OCI-LY3 (cell line): ENCODE data around the gene NOD2.

Experiments
- H2AFZ ChIP-seq: fragments of 200-600, 300-600 bp; shearing (Covaris generic); 2 replicates; pipeline ENCODE4 v1.6.0; 2014; ENCODE audit warnings: antibody characterized with exemption, low read depth, low read length
- H3K27ac ChIP-seq: fragments of 200-600, 300-600 bp; sonication (generic); 2 replicates; pipeline ENCODE4 v1.5.1; 2014; ENCODE audit warnings: mild to moderate bottlenecking, low read length, moderate library complexity, mixed read lengths
- H3K27me3 ChIP-seq: fragments of 200-600, 300-600 bp; sonication (generic); 2 replicates; pipeline ENCODE4 v1.6.1; 2014; ENCODE audit warnings: low read depth, low read length, mixed read lengths
- H3K36me3 ChIP-seq: fragments of 200-600, 300-600 bp; sonication (generic); replicated peaks from 2 replicates; pipeline ENCODE3; 2014; ENCODE audit warnings: low read depth, low read length, mixed read lengths
- H3K4me1 ChIP-seq: fragments of 300-600, 200-600 bp; sonication (generic); 2 replicates; pipeline ENCODE4 v1.6.1; 2014; ENCODE audit warnings: low read length, mixed read lengths
- H3K4me2 ChIP-seq: fragments of 200-600, 300-600 bp; sonication (generic); 2 replicates; pipeline ENCODE4 v1.6.1; 2014; ENCODE audit warnings: low read length, mixed read lengths
- H3K4me3 ChIP-seq: fragments of 300-600, 200-600 bp; sonication (generic); 2 replicates; pipeline ENCODE4 v1.5.1; 2014; ENCODE audit warnings: antibody characterized with exemption, mild to moderate bottlenecking, low read length, moderate library complexity
- H3K79me2 ChIP-seq: fragments of 300-600, 200-600 bp; shearing (Covaris generic); 2 replicates; pipeline ENCODE4 v1.6.1; 2014; ENCODE audit warnings: mild to moderate bottlenecking, low read length, mixed read lengths
- H3K9ac ChIP-seq: fragments of 300-600, 200-600 bp; shearing (Covaris generic); 2 replicates; pipeline ENCODE4 v1.6.0; 2014; ENCODE audit warnings: mild to moderate bottlenecking, low read length, moderate library complexity
- H3K9me3 ChIP-seq: fragments of 200-600, 300-600 bp; shearing (Covaris generic); 2 replicates; pipeline ENCODE4 v1.6.1; 2014; ENCODE audit warnings: low read length, mixed read lengths; ENCODE audit not compliant: insufficient read depth
- H4K20me1 ChIP-seq: fragments of 200-600, 300-600 bp; sonication (generic); 2 replicates; pipeline ENCODE4 v1.6.1; 2016; ENCODE audit warnings: low read length, mixed read lengths; ENCODE audit not compliant: insufficient read depth
- CTCF ChIP-seq: fragments of 200-600, 300-600 bp; sonication (generic); IDR thresholded peaks from 2 replicates; pipeline ENCODE4 v1.5.1; 2014; ENCODE audit warnings: antibody characterized with exemption, low read length, low read depth
- EZH2phosphoT487 ChIP-seq: fragments of 200-600 bp; shearing (Covaris generic); IDR thresholded peaks from 2 replicates; pipeline ENCODE4 v1.6.1; 2018; ENCODE audit warnings: antibody characterized with exemption, mixed run types, low read depth

NOD2 gene

GRCh38 chr16:50695017-50696000, 1.9 kb downstream of the NOD2 start:
- no peak overlapping the region for H3K4me3 ChIP-seq
- H3K9ac ChIP-seq, result no peak overlapping the region
- TF ChIP-seq CTCF (no peak), EZH2phosphoT487 (no peak)
- H3K79me2 ChIP-seq, result no peaks in the 10 kb centered on the region
- H3K4me1 ChIP-seq, result peaks cover 55% of the 10 kb centered on the region
- H3K27ac ChIP-seq, result no peak overlapping the region
- no peaks in the 10 kb centered on the region for H4K20me1 ChIP-seq
- H3K4me2 ChIP-seq, result no peak overlapping the region
- no peaks in the 10 kb centered on the region for H3K27me3 ChIP-seq
- no peaks in the 10 kb centered on the region for H3K9me3 ChIP-seq
- no peak overlapping the region for H2AFZ ChIP-seq
- no peaks in the 10 kb centered on the region for H3K36me3 ChIP-seq

GRCh38 chr16:50696126-50696525, 2.7 kb downstream of the NOD2 start:
- no peak for TF ChIP-seq EZH2phosphoT487
- no peak for TF ChIP-seq CTCF
- no peaks in the 10 kb centered on the region for H3K27me3 ChIP-seq

GRCh38 chr16:50696575-50697420, 3.4 kb downstream of the NOD2 start:
- Histone ChIP-seq H3K27ac (no peak overlapping the region), H2AFZ (no peak overlapping the region), H3K27me3 (no peaks in the 10 kb centered on the region), H4K20me1 (no peaks in the 10 kb centered on the region), H3K79me2 (no peaks in the 10 kb centered on the region), H3K4me3 (no peak overlapping the region), H3K4me1 (peaks cover 55% of the 10 kb centered on the region), H3K9me3 (no peaks in the 10 kb centered on the region), H3K36me3 (no peaks in the 10 kb centered on the region), H3K4me2 (0 out of 2 replicates have a peak overlapping the region, but pooled peaks have one; percentile 89), H3K9ac (no peak overlapping the region)
- TF ChIP-seq CTCF, result no peak
- no peak for TF ChIP-seq EZH2phosphoT487

More at GRCh38 chr16:50696126-50696525, 2.7 kb downstream of the NOD2 start:
- no peak overlapping the region for H3K27ac ChIP-seq
- H2AFZ ChIP-seq, result no peak overlapping the region
- H3K4me2 ChIP-seq, result no peak overlapping the region
- H3K4me3 ChIP-seq, result no peak overlapping the region
- H3K36me3 ChIP-seq, result no peaks in the 10 kb centered on the region
- H4K20me1 ChIP-seq, result no peaks in the 10 kb centered on the region
- no peaks in the 10 kb centered on the region for H3K79me2 ChIP-seq
- H3K9me3 ChIP-seq, result no peaks in the 10 kb centered on the region
- no peak overlapping the region for H3K9ac ChIP-seq
- peaks cover 55% of the 10 kb centered on the region for H3K4me1 ChIP-seq

GRCh38 chr16:50697421-50697715, 4.0 kb downstream of the NOD2 start:
- Histone ChIP-seq H2AFZ (no peak overlapping the region), H3K4me2 (peak overlapping the region; percentile 89), H4K20me1 (no peaks in the 10 kb centered on the region), H3K4me3 (peak overlapping the region; percentile 65), H3K9me3 (no peaks in the 10 kb centered on the region), H3K27me3 (no peaks in the 10 kb centered on the region), H3K4me1 (peaks cover 55% of the 10 kb centered on the region), H3K36me3 (no peaks in the 10 kb centered on the region), H3K27ac (peak overlapping the region; percentile 35), H3K9ac (peak overlapping the region; percentile 46; the same call in 1 of the 2 replicates), H3K79me2 (no peaks in the 10 kb centered on the region)
- TF ChIP-seq CTCF (no peak), EZH2phosphoT487 (no peak)
